GM19239 (cell line): Measurements from ENCODE around the gene KANSL1.
"Not testable (repeated sequence)": the region's sequence is repeated elsewhere in the genome, so short reads cannot be mapped to it uniquely, and the experiment has no call there.

Experiments
- DNase-seq: peaks from one replicate; pipeline ENCODE4 v3.0.0; 2011; ENCODE audit warnings: low spot score; ENCODE audit not compliant: insufficient read length
- FAIRE-seq: peaks from 2 replicates; lab custom pipeline; 2011; peaks lifted over from hg19 to GRCh38; lab: Jason Lieb, UNC

The KANSL1 gene

GRCh38 chr17:46012506-46013079 lies 180.6 kb downstream of the KANSL1 start:
- DNase-seq (no peak), FAIRE-seq (no peak)

- DNase-seq = no peak
- no peak for FAIRE-seq
Measured at GRCh38 chr17:46011711-46012505, 181.3 kb downstream of the KANSL1 start.

GRCh38 chr17:46010597-46011186 lies 182.5 kb downstream of the KANSL1 start:
- no peak for DNase-seq

GRCh38 chr17:46009681-46010596 lies 183.3 kb downstream of the KANSL1 start:
- no peak for FAIRE-seq
- no peak for DNase-seq

More at GRCh38 chr17:46010597-46011186, 182.5 kb downstream of the KANSL1 start:
- no peak for FAIRE-seq

- FAIRE-seq (no peak), DNase-seq (no peak)
Measured at GRCh38 chr17:46008591-46008990, 184.6 kb downstream of the KANSL1 start.

GRCh38 chr17:46007461-46007965 lies 185.7 kb downstream of the KANSL1 start:
- DNase-seq (no peak), FAIRE-seq (no peak)

GRCh38 chr17:46006082-46006481 lies 187.1 kb downstream of the KANSL1 start:
- DNase-seq, FAIRE-seq: not testable (repeated sequence)

- FAIRE-seq = no peak
- no peak for DNase-seq
Measured at GRCh38 chr17:46003907-46004748, 189.1 kb downstream of the KANSL1 start.

GRCh38 chr17:46002973-46003316 lies 190.3 kb downstream of the KANSL1 start:
- no peak for FAIRE-seq

GRCh38 chr17:46002311-46002972 lies 190.8 kb downstream of the KANSL1 start:
- DNase-seq (peak; percentile 85), FAIRE-seq (peak; percentile 94)

More at GRCh38 chr17:46002973-46003316, 190.3 kb downstream of the KANSL1 start:
- no peak for DNase-seq

- DNase-seq (no peak), FAIRE-seq (no peak)
Measured at GRCh38 chr17:46001390-46002310, 191.6 kb downstream of the KANSL1 start.

GRCh38 chr17:46000757-46001156 lies 192.5 kb downstream of the KANSL1 start:
- no peak for DNase-seq
- FAIRE-seq = no peak

- no peak for DNase-seq
- FAIRE-seq = no peak
Measured at GRCh38 chr17:46000292-46000691, 192.9 kb downstream of the KANSL1 start.

GRCh38 chr17:45999900-46000290 lies 193.3 kb downstream of the KANSL1 start:
- no peak for DNase-seq
- no peak for FAIRE-seq

GRCh38 chr17:45998987-45999899 lies 194.0 kb downstream of the KANSL1 start, which contains the start of gene STH:
Gene STH (plus strand): TSS chr17:45999250. CDS start chr17:45999280, 30 bp downstream.
- DNase-seq = no peak
- FAIRE-seq = no peak

GRCh38 chr17:45997624-45998023 lies 195.6 kb downstream of the KANSL1 start:
- DNase-seq (no peak), FAIRE-seq (no peak)

GRCh38 chr17:45997166-45997565 lies 196.1 kb downstream of the KANSL1 start:
- no peak for DNase-seq
- FAIRE-seq = no peak
